Hematopoietic multipotent progenitor cell treated with erythropoietin and hydrocortisone succinate and interleukin-3 and kit ligand, for 17 days (in vitro differentiated cells): Measurements from ENCODE around the gene CXCR4.

ENCODE experiments used
- DNase-seq: peaks from one replicate; pipeline ENCODE4 v3.0.0-alpha.2; 2015; ENCODE audit warnings: low spot score

CXCR4 gene

DNA sequence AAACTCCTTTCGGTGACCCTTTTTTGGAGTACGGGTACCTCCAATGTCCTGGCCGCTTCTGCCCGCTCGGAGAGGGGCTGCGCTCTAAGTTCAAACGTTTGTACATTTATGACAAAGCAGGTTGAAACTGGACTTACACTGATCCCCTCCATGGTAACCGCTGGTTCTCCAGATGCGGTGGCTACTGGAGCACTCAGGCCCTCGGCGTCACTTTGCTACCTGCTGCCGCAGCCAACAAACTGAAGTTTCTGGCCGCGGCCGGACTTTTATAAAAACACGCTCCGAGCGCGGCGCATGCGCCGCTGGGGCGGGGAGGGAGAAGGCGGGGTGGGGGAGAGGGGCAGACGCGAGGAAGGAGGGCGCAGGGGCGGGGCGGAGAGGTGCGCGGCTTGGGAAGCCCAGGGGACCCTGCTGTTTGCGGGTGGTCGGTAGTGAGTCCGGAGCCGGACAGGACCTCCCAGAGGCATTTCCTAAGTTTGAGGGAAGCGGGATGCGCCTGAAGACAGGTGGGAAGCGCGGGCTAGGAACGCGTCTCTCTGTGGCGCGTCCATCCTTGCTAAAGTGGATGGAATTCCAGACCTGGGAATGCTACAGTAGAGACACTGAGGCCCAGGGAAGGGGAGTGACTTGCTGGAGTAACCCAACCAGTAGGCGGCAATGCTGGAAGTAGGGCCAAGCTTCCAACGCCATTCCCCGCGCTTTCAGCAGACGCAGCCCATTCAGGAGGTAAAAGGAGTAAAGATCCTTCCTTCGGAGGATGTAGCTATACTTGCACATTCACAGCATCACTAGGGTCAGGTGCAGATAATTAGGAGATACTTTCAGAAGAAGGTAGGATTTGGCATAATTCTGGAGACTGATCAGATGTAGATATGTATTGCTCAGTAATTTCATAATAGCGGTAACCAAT, at the start of gene CXCR4:
Gene CXCR4 (minus strand): TSS at position 241 of the 910 bp plus-strand sequence. CDS start 89 bp downstream, at position 152.
- DNase-seq, result peak; percentile 10

- no peak for DNase-seq
Observed at GRCh38 chr2:136164280-136164776, 46.4 kb upstream of the CXCR4 start.

GRCh38 chr2:136162438-136162837, 44.5 kb upstream of the CXCR4 start:
- no peak for DNase-seq

- DNase-seq, result no peak
Observed at GRCh38 chr2:136156411-136156810, 38.5 kb upstream of the CXCR4 start.

- DNase-seq, result no peak
Observed at GRCh38 chr2:136154384-136154783, 36.4 kb upstream of the CXCR4 start.

GRCh38 chr2:136151021-136151971, 33.3 kb upstream of the CXCR4 start:
- DNase-seq, result no peak

DNA sequence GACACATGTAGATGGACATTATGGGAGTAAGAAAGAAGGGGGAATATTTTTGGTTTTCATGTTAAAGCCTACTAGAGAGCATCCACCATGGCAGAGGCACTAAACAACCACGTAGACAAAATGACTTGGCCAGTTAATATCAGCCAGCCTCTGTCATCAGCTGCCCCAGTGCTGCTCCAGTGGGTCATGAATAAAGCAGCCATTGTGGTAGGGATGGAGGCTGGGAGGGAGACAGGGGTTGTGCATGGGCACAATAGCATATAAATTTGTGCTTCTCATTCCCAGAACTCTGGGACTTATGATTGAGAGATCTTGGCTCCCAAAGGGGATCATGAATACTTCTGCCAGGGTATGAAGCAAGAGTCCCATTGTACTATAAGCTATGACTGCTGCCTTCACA, 31.1 kb upstream of the CXCR4 start:
- DNase-seq, result no peak

GRCh38 chr2:136146564-136146963, 28.6 kb upstream of the CXCR4 start:
- no peak for DNase-seq

DNA sequence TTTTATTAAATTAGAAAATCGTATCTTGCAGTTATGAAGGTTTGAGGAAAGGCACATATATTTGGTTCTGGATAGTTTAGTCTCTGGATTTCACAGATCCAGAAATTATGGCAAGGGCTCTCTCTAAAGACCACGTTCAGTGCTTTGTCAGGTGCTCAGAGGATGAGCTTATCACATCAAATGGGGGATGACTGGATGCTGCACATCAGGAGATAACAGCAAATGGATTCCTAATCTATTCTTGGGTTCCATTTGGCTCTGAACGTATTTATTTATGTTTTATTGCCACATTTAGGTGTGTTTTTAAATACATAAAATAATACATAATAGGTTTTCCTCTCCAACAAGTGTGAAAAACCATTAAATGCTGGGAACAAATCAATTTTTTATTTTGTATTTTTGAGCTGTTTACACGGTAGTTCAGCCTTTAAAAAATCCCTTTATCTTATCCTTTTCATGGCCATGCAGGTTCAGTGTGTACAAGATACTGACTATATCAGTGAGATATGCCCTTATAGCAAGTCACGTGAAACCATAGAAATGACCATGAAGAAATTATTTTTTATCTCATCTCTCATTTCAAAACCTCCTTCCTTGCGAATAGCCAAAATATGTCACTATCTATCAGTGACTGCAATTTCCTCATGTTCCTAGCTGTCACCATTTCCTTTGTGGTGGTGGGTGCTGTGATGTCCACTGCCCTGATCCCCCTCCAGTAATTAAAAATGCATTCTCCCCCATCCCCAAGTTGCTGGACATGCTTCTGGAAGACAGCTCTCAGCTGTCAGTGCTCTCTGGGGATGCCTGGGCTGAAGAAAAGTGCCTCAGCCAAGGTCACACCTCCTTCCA, 25.9 kb upstream of the CXCR4 start:
- peak; percentile 11 for DNase-seq

DNA sequence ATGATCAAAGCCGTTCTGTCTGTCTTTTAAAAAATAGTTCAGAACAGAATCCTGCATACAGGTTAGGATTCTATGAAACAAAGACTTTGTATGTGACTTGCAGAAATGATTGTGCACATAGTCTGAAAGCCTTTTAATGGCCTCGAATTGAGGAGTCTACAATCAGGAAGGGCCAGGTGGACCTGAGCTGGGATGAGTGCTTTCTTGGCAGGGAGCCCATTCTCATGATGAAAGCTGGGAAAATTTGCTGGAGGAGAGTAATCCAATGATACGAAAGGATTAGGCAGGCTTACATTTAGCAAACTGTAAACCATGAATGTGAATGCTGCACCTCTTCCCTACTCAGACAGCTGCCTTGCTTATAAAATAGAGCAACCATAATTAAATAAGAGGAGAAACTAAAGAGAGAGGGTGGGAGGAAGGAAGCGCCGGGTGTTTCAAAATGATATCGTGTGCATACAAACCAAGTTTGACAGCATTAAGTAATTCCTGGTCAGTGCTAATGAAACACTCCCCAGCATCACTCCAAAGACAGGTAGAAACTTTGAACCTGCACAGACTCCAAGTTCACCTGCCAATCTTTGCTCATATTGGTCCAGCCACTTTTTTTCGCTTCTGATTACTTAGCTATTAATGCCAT, 23.7 kb upstream of the CXCR4 start:
- DNase-seq, result peak; percentile 29

DNA sequence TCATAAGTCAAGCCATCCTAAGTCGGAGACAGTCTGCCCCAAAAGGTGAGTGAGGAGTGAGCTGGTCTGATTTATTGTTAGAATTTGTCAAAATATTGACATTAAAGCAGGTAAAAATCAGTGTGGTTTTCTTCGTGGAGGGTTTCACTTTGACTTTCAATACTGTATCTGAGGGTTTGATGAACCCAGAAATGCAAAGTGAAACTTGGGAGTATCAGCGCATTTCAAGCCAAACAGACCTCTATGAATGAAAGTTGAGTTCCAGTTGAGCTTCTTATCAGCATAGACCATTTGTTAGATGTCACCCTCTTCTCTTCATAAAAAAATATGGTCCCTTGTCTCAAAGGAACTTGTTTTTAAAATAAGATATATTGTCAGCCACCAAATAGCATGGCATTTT, 21.7 kb upstream of the CXCR4 start:
- DNase-seq, result peak; percentile 27

DNA sequence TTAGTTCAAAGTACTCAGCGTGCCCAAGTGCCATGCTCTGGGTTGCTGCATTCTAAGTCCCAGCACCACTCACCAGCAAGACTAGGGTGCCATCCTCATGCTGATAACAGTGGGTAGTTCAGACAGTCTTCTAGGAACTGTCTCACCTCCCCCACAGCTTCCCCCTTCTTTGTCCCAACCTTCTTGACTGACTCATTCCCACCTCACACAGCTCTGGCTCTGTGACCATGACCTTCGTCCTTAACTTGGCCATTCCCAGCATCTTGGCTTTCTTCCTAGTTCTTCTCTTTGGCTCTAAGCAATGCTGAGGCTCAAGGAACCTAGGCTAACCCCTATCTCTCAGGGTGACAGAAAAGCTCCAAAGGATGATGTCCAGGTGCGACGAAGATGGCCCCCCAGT, 20.0 kb upstream of the CXCR4 start:
- DNase-seq, result no peak

- no peak for DNase-seq
Observed at GRCh38 chr2:136136931-136137330, 19.0 kb upstream of the CXCR4 start.

DNA sequence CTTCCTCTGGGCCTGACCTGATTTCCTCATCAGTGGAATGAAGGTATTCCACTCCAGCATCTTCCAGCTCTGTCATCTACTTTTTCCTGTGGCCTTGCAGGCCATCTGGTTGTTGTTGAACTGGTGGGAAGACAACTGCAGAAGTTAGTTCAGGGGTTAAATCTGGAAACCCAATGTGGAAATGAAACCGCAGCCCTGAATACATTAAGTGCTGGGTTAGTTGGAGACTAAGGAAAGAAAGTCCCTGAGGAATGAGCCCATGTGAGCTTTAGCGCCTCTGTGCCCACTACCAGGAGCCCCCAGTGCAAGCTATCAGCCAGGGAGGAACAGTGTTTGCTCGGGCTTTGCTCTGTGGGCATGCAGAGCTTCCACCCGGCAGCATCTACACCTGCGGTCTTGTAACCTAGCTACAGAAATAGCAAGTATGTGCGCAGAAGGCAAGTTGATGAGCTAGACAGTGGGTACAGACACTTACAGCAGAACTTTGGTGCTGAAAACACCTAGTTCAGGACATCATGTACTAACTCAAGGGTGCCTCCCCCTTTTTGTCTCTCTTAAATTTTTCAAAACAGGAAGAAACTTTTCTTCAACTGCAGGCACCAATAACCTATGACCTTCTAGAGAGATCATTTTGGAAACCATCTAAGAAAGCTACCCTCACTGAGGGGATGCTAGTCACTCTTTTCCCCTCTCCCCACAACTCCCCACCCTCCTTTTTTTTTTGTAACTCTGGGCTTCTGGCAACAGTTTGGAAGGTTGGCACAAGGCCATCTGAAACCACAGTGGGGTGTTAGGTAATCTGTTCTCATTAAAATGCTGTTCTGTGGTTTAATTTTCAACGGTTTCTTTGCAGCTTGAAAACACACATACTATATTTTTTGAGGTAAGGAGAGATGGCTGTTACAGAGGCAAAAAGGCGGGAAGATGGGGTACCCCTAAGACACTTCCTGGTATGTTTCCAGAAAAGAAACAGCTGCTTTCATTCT, 18.3 kb upstream of the CXCR4 start:
- no peak for DNase-seq

DNA sequence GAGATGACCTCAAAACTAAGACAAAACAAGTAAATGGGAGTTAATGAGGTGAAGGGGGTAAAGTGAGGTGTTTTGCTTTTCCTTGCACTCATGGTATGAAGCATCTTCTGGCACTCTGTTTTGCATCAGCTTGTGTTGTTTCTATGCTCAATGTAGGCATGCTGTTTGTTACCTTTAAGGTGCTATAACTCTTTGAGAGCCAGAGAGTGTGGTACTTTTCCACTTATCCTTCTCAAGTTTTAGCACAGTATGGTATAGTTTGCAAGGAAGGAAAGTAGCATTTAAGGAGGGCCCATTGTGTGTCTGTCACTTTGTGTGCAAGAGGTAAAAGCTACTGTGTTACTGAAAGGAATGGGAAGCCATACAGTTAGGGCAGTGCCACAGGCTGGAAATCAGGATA, 17.5 kb upstream of the CXCR4 start:
- DNase-seq, result no peak

GRCh38 chr2:136134126-136134525, 16.2 kb upstream of the CXCR4 start:
- DNase-seq, result no peak

- DNase-seq, result no peak
Observed at GRCh38 chr2:136133586-136133985, 15.6 kb upstream of the CXCR4 start.

GRCh38 chr2:136133176-136133575, 15.2 kb upstream of the CXCR4 start:
- DNase-seq, result no peak

GRCh38 chr2:136132825-136133155, 14.8 kb upstream of the CXCR4 start:
- DNase-seq, result no peak
